ENCODE measurements around the gene MRTFB.

DNA sequence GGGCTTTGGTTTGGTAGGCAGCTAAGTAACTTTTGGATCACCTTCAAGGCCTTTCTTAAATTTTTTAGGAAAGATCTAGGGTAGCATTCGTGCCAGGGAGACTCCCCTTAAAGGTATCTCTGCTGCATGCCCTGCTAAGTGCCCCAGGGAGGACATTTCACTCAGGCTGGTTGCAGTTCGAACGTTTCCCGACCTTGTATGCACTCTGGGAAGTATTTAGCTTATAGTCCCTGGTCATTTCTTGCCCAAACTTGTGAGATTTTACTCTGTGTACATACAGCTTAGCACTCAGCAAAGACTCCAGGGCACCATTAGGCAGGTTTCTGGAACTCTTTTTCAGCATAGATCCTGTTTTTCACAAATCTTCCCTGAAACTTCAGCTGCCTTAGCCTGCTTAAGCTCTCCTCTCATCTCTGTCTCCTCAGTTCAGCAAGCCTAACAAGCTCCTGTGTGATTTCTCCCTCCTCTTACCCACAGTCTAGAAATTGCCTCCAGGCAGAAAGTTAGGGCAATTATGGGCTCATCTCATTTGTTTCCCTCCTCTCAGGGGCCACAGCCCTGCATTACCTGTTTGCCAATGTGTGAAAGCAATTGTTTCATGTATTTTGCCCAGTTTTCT is 84.6 kb downstream of the MRTFB start:
- TF ChIP-seq, protein P1, sequence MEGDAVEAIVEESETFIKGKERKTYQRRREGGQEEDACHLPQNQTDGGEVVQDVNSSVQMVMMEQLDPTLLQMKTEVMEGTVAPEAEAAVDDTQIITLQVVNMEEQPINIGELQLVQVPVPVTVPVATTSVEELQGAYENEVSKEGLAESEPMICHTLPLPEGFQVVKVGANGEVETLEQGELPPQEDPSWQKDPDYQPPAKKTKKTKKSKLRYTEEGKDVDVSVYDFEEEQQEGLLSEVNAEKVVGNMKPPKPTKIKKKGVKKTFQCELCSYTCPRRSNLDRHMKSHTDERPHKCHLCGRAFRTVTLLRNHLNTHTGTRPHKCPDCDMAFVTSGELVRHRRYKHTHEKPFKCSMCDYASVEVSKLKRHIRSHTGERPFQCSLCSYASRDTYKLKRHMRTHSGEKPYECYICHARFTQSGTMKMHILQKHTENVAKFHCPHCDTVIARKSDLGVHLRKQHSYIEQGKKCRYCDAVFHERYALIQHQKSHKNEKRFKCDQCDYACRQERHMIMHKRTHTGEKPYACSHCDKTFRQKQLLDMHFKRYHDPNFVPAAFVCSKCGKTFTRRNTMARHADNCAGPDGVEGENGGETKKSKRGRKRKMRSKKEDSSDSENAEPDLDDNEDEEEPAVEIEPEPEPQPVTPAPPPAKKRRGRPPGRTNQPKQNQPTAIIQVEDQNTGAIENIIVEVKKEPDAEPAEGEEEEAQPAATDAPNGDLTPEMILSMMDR (IDR thresholded peaks at IDR 0.05; ENCODE audit: low read depth, low read length) = no peak
- TF ChIP-seq POLR2A (IDR thresholded peaks at IDR 0.05; ENCODE audit: extremely low read depth, insufficient read length) = no peak
- TF ChIP-seq, protein P2, sequence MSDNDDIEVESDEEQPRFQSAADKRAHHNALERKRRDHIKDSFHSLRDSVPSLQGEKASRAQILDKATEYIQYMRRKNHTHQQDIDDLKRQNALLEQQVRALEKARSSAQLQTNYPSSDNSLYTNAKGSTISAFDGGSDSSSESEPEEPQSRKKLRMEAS (IDR thresholded peaks at IDR 0.05; ENCODE audit: low read depth, low read length) = no peak

Data from NB4 (cell line).